H1 (cell line): ENCODE data around the gene CASQ1. TPM values are rescaled to one million over a fixed set of nuclear protein-coding genes. Genes with fewer than 3 reads are reported as not detected.

Experiments
- CTCF ChIA-PET: fragments of 300-600 bp; sonication (Branson Sonifier 250); formaldehyde crosslinking; loops from one replicate; lab custom pipeline; 2021; ENCODE audit not compliant: partially characterized antibody; lab: Charles Lee
- POLR2A ChIA-PET: fragments of 300-600 bp; sonication (Branson Sonifier 250); formaldehyde crosslinking; loops from one replicate; lab custom pipeline; 2021; ENCODE audit warnings: inconsistent platforms; ENCODE audit not compliant: partially characterized antibody; lab: Charles Lee
- DNase-seq, 2 experiments: peaks; one replicate each; pipeline versions ENCODE4 v3.0.0 to v3.0.0-alpha.2; 2010 to 2022; ENCODE audit warnings: low spot score in 2 of 2, low read depth in 1 of 2, mixed read lengths in 1 of 2
- FAIRE-seq: peaks from 2 replicates; lab custom pipeline; 2011; peaks lifted over from hg19 to GRCh38; lab: Jason Lieb, UNC
- H2AFZ ChIP-seq: 2 replicates; pipeline ENCODE4 v1.8.1; 2012; ENCODE audit warnings: low read length, inconsistent platforms
- H2AK5ac ChIP-seq: 2 replicates; pipeline ENCODE4 v1.6.1; 2013; ENCODE audit warnings: low read depth, low read length
- H2BK120ac ChIP-seq: replicated peaks from 2 replicates; pipeline ENCODE3; 2013; ENCODE audit warnings: low read depth, low read length, inconsistent platforms
- H2BK12ac ChIP-seq: 2 replicates; pipeline ENCODE4 v1.6.1; 2013; ENCODE audit warnings: low read depth, low read length
- H2BK15ac ChIP-seq: 2 replicates; pipeline ENCODE4 v1.6.1; 2013; ENCODE audit warnings: low read length
- H2BK20ac ChIP-seq: 2 replicates; pipeline ENCODE4 v1.6.1; 2013; ENCODE audit warnings: low read length
- H2BK5ac ChIP-seq: 2 replicates; pipeline ENCODE4 v1.6.1; 2013; ENCODE audit warnings: low read depth, low read length
- H3K14ac ChIP-seq: 2 replicates; pipeline ENCODE4 v1.6.1; 2013; ENCODE audit warnings: inconsistent platforms; ENCODE audit not compliant: insufficient read length
- H3K18ac ChIP-seq: 2 replicates; pipeline ENCODE4 v1.6.1; 2013; ENCODE audit warnings: low read length; ENCODE audit errors: extremely low read depth
- H3K23ac ChIP-seq: 2 replicates; pipeline ENCODE4 v1.6.1; 2013; ENCODE audit warnings: inconsistent platforms; ENCODE audit not compliant: insufficient read length
- H3K23me2 ChIP-seq: 2 replicates; pipeline ENCODE4 v1.6.1; 2013; ENCODE audit warnings: low read depth, low read length
- H3K27ac ChIP-seq: 2 replicates; pipeline ENCODE4 v1.6.1; 2011; ENCODE audit warnings: low read depth, low read length, inconsistent platforms
- H3K27me3 ChIP-seq, 4 experiments: replicated peaks in 1 of 4; 1 replicate in 1 of 4; 2 replicates in 3 of 4; pipeline versions ENCODE4 v1.6.1 to v1.8.1; 2011 to 2013; ENCODE audit warnings: low read length in 3 of 4, mild to moderate bottlenecking in 3 of 4, inconsistent platforms in 2 of 4, mixed read lengths in 2 of 4, moderate library complexity in 1 of 4; ENCODE audit not compliant: control insufficient read depth in 3 of 4, insufficient read depth in 3 of 4; ENCODE audit errors: extremely low read depth in 1 of 4
- H3K36me3 ChIP-seq, 4 experiments: 2 replicates each; pipeline versions ENCODE4 v1.6.1 to v1.8.1; 2011 to 2013; ENCODE audit warnings: mild to moderate bottlenecking in 4 of 4, low read length in 3 of 4, moderate library complexity in 2 of 4, control low read depth in 1 of 4, inconsistent platforms in 1 of 4; ENCODE audit not compliant: insufficient read depth in 4 of 4, control insufficient read depth in 2 of 4
- H3K4ac ChIP-seq: replicated peaks from 2 replicates; pipeline ENCODE3; 2013; ENCODE audit warnings: low read length, low read depth, mixed read lengths, inconsistent platforms; ENCODE audit not compliant: insufficient read length
- H3K4me1 ChIP-seq, 4 experiments: replicated peaks in 1 of 4; 1 replicate in 1 of 4; 2 replicates in 3 of 4; pipeline versions ENCODE4 v1.6.1 to v1.8.1; 2011 to 2013; ENCODE audit warnings: low read length in 3 of 4, inconsistent platforms in 2 of 4, mixed read lengths in 1 of 4; ENCODE audit not compliant: insufficient read depth in 4 of 4, control insufficient read depth in 3 of 4
- H3K4me2 ChIP-seq, 2 experiments: 2 replicates each; pipeline versions ENCODE4 v1.6.1 to v1.8.1; 2011 to 2013; ENCODE audit warnings: low read depth in 2 of 2, low read length in 2 of 2, control low read depth in 1 of 2, inconsistent platforms in 1 of 2, mild to moderate bottlenecking in 1 of 2; ENCODE audit not compliant: insufficient read depth in 1 of 2
- H3K4me3 ChIP-seq, 4 experiments: fragments of 200-600, 300-600 bp in 1 of 4; sonication (generic), shearing (Covaris generic), sonication (Bioruptor Twin) in 1 of 4; 2 replicates each; pipeline versions ENCODE4 v1.5.1 to v1.8.1; 2011 to 2016; ENCODE audit warnings: low read length in 4 of 4, low read depth in 3 of 4, control low read depth in 2 of 4, inconsistent platforms in 2 of 4, mild to moderate bottlenecking in 2 of 4, mixed read lengths in 1 of 4, moderate library complexity in 1 of 4; ENCODE audit not compliant: insufficient read depth in 2 of 4; ENCODE audit errors: extremely low read depth in 1 of 4
- H3K56ac ChIP-seq: replicated peaks from 2 replicates; pipeline ENCODE3; 2013; ENCODE audit warnings: low read depth, mild to moderate bottlenecking, mixed read lengths, low read length, inconsistent platforms; ENCODE audit not compliant: insufficient read length
- H3K79me1 ChIP-seq: 2 replicates; pipeline ENCODE4 v1.6.1; 2013; ENCODE audit warnings: low read depth, low read length, control low read depth
- H3K79me2 ChIP-seq, 2 experiments: 2 replicates each; pipeline versions ENCODE4 v1.6.1 to v1.8.1; 2012 to 2013; ENCODE audit warnings: low read length in 2 of 2, mild to moderate bottlenecking in 2 of 2, inconsistent platforms in 1 of 2; ENCODE audit not compliant: insufficient read depth in 2 of 2, control insufficient read depth in 1 of 2
- H3K9ac ChIP-seq, 4 experiments: replicated peaks in 1 of 4; 1 replicate in 1 of 4; 2 replicates in 3 of 4; pipeline versions ENCODE4 v1.6.1 to v1.8.1; 2011 to 2013; ENCODE audit warnings: low read depth in 3 of 4, low read length in 3 of 4, control low read depth in 2 of 4, mild to moderate bottlenecking in 2 of 4, moderate library complexity in 2 of 4, inconsistent platforms in 1 of 4; ENCODE audit errors: extremely low read depth in 1 of 4
- H3K9me3 ChIP-seq, 2 experiments: 2 replicates each; pipeline versions ENCODE4 v1.6.1 to v1.8.1; 2012 to 2013; ENCODE audit warnings: mild to moderate bottlenecking in 2 of 2, moderate library complexity in 2 of 2, control low read depth in 1 of 2, inconsistent platforms in 1 of 2, low read depth in 1 of 2, low read length in 1 of 2, mixed read lengths in 1 of 2; ENCODE audit not compliant: insufficient read depth in 2 of 2
- H4K20me1 ChIP-seq, 2 experiments: replicated peaks in 1 of 2; 2 replicates each; pipeline versions ENCODE3 to v1.8.1; 2011 to 2013; ENCODE audit warnings: inconsistent platforms in 2 of 2, low read length in 2 of 2, mild to moderate bottlenecking in 1 of 2; ENCODE audit not compliant: insufficient read depth in 2 of 2, control insufficient read depth in 1 of 2
- H4K5ac ChIP-seq: 2 replicates; pipeline ENCODE4 v1.6.1; 2013; ENCODE audit warnings: low read length, low read depth, mixed read lengths, inconsistent platforms; ENCODE audit not compliant: insufficient read length
- H4K8ac ChIP-seq: 2 replicates; pipeline ENCODE4 v1.8.0; 2013; ENCODE audit warnings: mild to moderate bottlenecking, moderate library complexity, low read length, inconsistent platforms; ENCODE audit not compliant: insufficient read depth; ENCODE audit errors: extremely low read depth
- H4K91ac ChIP-seq: replicated peaks from 2 replicates; pipeline ENCODE3; 2013; ENCODE audit warnings: low read length, mixed read lengths, inconsistent platforms; ENCODE audit not compliant: insufficient read length
- CREB1 ChIP-seq: IDR thresholded peaks from 2 replicates; pipeline ENCODE4 v1.6.1; 2012; ENCODE audit warnings: inconsistent platforms
- YY1 ChIP-seq: IDR thresholded peaks from 2 replicates; pipeline ENCODE4 v1.6.1; 2011; ENCODE audit warnings: low read depth, mild to moderate bottlenecking, low read length
- polyA plus RNA-seq, 7 experiments: library from polyadenylated mRNA; depleted of rRNA in 3 of 7; stranded (reverse) in 5 of 7; unstranded in 2 of 7; fragments of >200 nt in 5 of 7; fragments of 200-250 nt in 2 of 7; gene quantifications; 1 replicate in 5 of 7; 2 replicates in 1 of 7; 4 replicates in 1 of 7; pipeline versions ENCODE4 v1.2.1 to v1.2.3, GENCODE V29; 2011 to 2013; ENCODE audit warnings: missing spikeins in 2 of 7, mixed read lengths in 2 of 7
- total RNA-seq: library from RNA; stranded (reverse); fragmentation: NEBNext Ultra II Directional; extraction: Animal tissue kit (Norgen Biotek cat#: 25700); gene quantifications from 2 replicates; pipeline ENCODE4 v1.2.1, GENCODE V29; 2021

Gene CASQ1
- total and polyA plus RNA-seq, 2 of the 8 experiments (the other 6 are each of a cell fraction or from before 2014, with no cell fraction given), result 0.80 to 1.3 TPM

DNA sequence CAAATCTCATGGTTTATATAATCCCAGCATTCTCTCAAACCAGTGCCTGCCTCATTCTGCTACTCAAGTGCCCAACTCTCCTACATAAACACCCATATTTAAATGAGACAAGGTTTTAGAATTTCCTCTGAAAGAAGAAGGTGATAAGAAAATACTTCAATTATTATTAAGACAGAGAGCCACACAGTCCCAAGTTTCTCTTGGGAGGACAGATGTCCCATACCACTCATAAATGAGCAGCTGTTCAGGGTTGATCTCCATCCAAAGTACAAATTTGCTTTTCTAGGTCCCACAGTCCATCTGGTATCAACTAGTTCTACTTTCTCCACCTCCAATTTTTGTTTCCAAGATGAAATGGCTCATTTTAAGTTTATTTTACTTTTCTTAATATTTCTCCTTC, 60.6 kb downstream of the CASQ1 start:
- Histone ChIP-seq H2AFZ (no peak overlapping the region), H3K9me3 (no peaks in the 10 kb centered on the region), H3K4me3 (no peak overlapping the region), H2BK20ac (no peak overlapping the region), H4K5ac (no peak overlapping the region), H3K9ac (no peak overlapping the region), H3K27me3 (no peaks in the 10 kb centered on the region), H3K4me1 (no peaks in the 10 kb centered on the region; a peak in 1 of 7 replicates), H3K14ac (no peak overlapping the region), H2BK5ac (no peak overlapping the region), H3K79me2 (peaks cover 0 to 74% of the 10 kb centered on the region in 2 experiments; a peak in 2 of 4 replicates), H4K91ac (no peak overlapping the region), H2AK5ac (no peak overlapping the region), H3K4ac (no peak overlapping the region), H4K8ac (no peak overlapping the region), H2BK15ac (no peak overlapping the region), H4K20me1 (peaks cover 2 to 5% of the 10 kb centered on the region in 2 experiments), H3K4me2 (no peak overlapping the region), H3K36me3 (peaks cover 0 to 10% (median 0%) of the 10 kb centered on the region in 4 experiments; a peak in 2 of 8 replicates), H2BK120ac (no peak overlapping the region), H3K56ac (no peak overlapping the region), H3K27ac (no peak overlapping the region), H3K23ac (no peak overlapping the region), H3K18ac (no peak overlapping the region), H3K23me2 (no peaks in the 10 kb centered on the region), H3K79me1 (peaks cover 4% of the 10 kb centered on the region), H2BK12ac (no peak overlapping the region)
- CTCF ChIA-PET, result interaction anchor here (0.7 to 6.1 kb wide), 26 partner anchors 10 to 166 kb away, joined by 3 to 73 read pairs (median 12); partner anchors contain the start of genes CASQ1 and IGSF8
- DNase-seq, result no peak
- no peak for FAIRE-seq
- POLR2A ChIA-PET, result interaction anchor here (1.2 to 3.7 kb wide), 3 partner anchors 10 to 31 kb away, joined by 3 to 37 read pairs (median 9); partner anchors contain the start of gene DCAF8
- TF ChIP-seq YY1, result no peak
- TF ChIP-seq CREB1, result no peak

Other genes starting within 250 kb of the CASQ1 start
- gene IGSF9, start 245.0 kb upstream of the CASQ1 start, total RNA-seq, result 28.1 and 29.2 TPM in 2 replicates
- gene IGSF9, start 245.0 kb upstream of the CASQ1 start, polyA plus RNA-seq (2011; rRNA removed), result 10.9 and 22.5 TPM in 2 replicates
- not detected in 2 replicates for gene SLAMF9, start 236.3 kb upstream of the CASQ1 start, total RNA-seq
- gene SLAMF9, start 236.3 kb upstream of the CASQ1 start, polyA plus RNA-seq (2011; rRNA removed), result not detected in 2 replicates
- gene PIGM, start 158.6 kb upstream of the CASQ1 start, total RNA-seq, result 5.1 and 5.4 TPM in 2 replicates
- gene PIGM, start 158.6 kb upstream of the CASQ1 start, polyA plus RNA-seq (2011; rRNA removed), result 5.7 and 6.0 TPM in 2 replicates
- gene KCNJ10, start 120.4 kb upstream of the CASQ1 start, total RNA-seq, result 2.2 and 2.4 TPM in 2 replicates
- gene KCNJ10, start 120.4 kb upstream of the CASQ1 start, polyA plus RNA-seq (2011; rRNA removed), result 1.7 and 3.5 TPM in 2 replicates
- gene KCNJ9, start 109.0 kb upstream of the CASQ1 start, total RNA-seq, result 0.08 and 0.13 TPM in 2 replicates
- 0.02 and 0.11 TPM in 2 replicates for gene KCNJ9, start 109.0 kb upstream of the CASQ1 start, polyA plus RNA-seq (2011; rRNA removed)
- gene IGSF8, start 92.0 kb upstream of the CASQ1 start, total RNA-seq, result 69.6 and 71.2 TPM in 2 replicates
- 132 and 166 TPM in 2 replicates for gene IGSF8, start 92.0 kb upstream of the CASQ1 start, polyA plus RNA-seq (2011; rRNA removed)
- gene ATP1A2, start 74.8 kb upstream of the CASQ1 start, total RNA-seq, result 34.8 and 39.7 TPM in 2 replicates
- gene ATP1A2, start 74.8 kb upstream of the CASQ1 start, polyA plus RNA-seq (2011; rRNA removed), result 40.8 and 54.2 TPM in 2 replicates
- 0.57 and 0.61 TPM in 2 replicates for gene ATP1A4, start 39.0 kb upstream of the CASQ1 start, total RNA-seq
- 0.48 and 0.80 TPM in 2 replicates for gene ATP1A4, start 39.0 kb upstream of the CASQ1 start, polyA plus RNA-seq (2011; rRNA removed)
- gene PEA15, start 14.8 kb downstream of the CASQ1 start, total RNA-seq, result 75.1 and 78.8 TPM in 2 replicates
- gene PEA15, start 14.8 kb downstream of the CASQ1 start, polyA plus RNA-seq (2011; rRNA removed), result 68.2 and 71.3 TPM in 2 replicates
- gene DCAF8, start 72.0 kb downstream of the CASQ1 start, total RNA-seq, result 110 and 113 TPM in 2 replicates
- gene DCAF8, start 72.0 kb downstream of the CASQ1 start, polyA plus RNA-seq (2011; rRNA removed), result 68.2 and 86.3 TPM in 2 replicates
- 80.2 TPM in 2 replicates for gene PEX19, start 94.6 kb downstream of the CASQ1 start, total RNA-seq
- 36.4 and 50.4 TPM in 2 replicates for gene PEX19, start 94.6 kb downstream of the CASQ1 start, polyA plus RNA-seq (2011; rRNA removed)
- 115 TPM in 2 replicates for gene COPA, start 152.7 kb downstream of the CASQ1 start, total RNA-seq
- 56.4 and 78.2 TPM in 2 replicates for gene COPA, start 152.7 kb downstream of the CASQ1 start, polyA plus RNA-seq (2011; rRNA removed)
- 64.7 and 70.1 TPM in 2 replicates for gene NCSTN, start 152.8 kb downstream of the CASQ1 start, total RNA-seq
- 115 and 125 TPM in 2 replicates for gene NCSTN, start 152.8 kb downstream of the CASQ1 start, polyA plus RNA-seq (2011; rRNA removed)
- gene NHLH1, start 176.5 kb downstream of the CASQ1 start, total RNA-seq, result 0.39 and 0.48 TPM in 2 replicates
- gene NHLH1, start 176.5 kb downstream of the CASQ1 start, polyA plus RNA-seq (2011; rRNA removed), result 0.91 and 1.2 TPM in 2 replicates
- gene VANGL2, start 210.0 kb downstream of the CASQ1 start, total RNA-seq, result 62.5 TPM in 2 replicates
- 112 and 118 TPM in 2 replicates for gene VANGL2, start 210.0 kb downstream of the CASQ1 start, polyA plus RNA-seq (2011; rRNA removed)